ENCODE results near the gene SOX8. TPM values are rescaled to one million over a fixed set of nuclear protein-coding genes. Genes with fewer than 3 reads are reported as not detected.

The SOX8 gene
- polyA plus RNA-seq, 1 donor from 2014 or later = 3.9 TPM

DNA sequence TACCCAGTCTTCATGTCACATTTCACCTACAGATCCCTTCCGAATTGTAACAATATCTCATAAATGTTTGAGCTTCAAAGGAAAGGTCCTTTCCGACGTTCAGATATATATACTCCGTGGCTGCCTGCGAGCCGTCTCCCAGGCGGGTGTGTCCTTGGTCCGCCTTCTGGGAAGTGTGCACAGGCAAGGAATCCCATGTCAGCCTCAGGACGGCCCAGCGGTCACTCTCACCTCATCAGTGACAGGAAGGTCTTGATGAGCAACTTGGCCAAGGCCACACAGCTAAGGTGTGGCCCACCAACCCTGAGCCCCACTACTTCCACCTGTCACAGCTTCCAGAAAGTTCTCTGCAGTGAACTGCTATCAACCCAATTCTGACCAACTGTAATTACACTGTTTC lies 15.1 kb upstream of the SOX8 start:
- Histone ChIP-seq H3K4me3 (ENCODE audit: low read length) (no peak overlapping the region), H3K27me3 (ENCODE audit: insufficient read depth, low read depth, low read length) (no peaks in the 10 kb centered on the region), H3K27ac (ENCODE audit: low read length) (no peak overlapping the region), H3K9me2 (ENCODE audit: insufficient read depth, low read length) (no peaks in the 10 kb centered on the region), H3K4me2 (ENCODE audit: low read length) (no peak overlapping the region), H3K9ac (ENCODE audit: low read length) (no peak overlapping the region), H3K9me3 (ENCODE audit: low read length) (no peaks in the 10 kb centered on the region), H3F3A (ENCODE audit: insufficient read depth, low read length, poor library complexity, severe bottlenecking) (peaks cover 4% of the 10 kb centered on the region), H4K20me1 (ENCODE audit: insufficient read depth) (peaks cover 5% of the 10 kb centered on the region), H3K79me2 (replicated peaks; ENCODE audit: insufficient read depth, low read length) (peaks cover 3% of the 10 kb centered on the region), H2AFZ (ENCODE audit: low read depth, low read length) (no peak overlapping the region), H3K36me3 (ENCODE audit: insufficient read depth, low read length) (no peaks in the 10 kb centered on the region)
- TF ChIP-seq EZH2 (IDR thresholded peaks at IDR 0.05; ENCODE audit: borderline replicate concordance, insufficient read depth, low read length, poor library complexity, severe bottlenecking) = no peak

DNA sequence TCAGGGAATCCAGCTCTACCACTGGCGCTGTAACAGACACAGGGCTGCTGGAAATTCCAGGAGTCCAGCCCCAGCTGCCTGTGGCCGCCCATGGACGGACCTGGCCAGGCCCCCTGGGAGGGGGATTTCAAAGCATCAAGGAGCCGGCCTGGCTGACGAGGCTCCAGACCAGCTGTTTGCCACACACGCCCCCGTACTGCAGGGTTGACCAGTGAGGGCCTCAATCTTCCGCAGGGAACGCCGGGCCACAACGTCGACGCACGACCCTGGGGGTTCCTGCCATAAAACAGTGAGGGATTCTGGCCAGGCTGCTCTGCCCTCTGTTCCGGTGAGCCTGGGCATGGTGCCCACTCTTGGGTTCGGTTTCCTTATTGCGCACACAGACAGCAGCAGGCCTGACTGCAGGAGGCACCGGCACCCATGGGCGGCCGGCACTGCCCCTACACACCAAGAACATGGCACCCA lies 14.5 kb upstream of the SOX8 start:
- Histone ChIP-seq H4K20me1 (ENCODE audit: insufficient read depth) (peaks cover 5% of the 10 kb centered on the region), H3K9ac (ENCODE audit: low read length) (no peak overlapping the region), H3K27ac (ENCODE audit: low read length) (no peak overlapping the region)

DNA sequence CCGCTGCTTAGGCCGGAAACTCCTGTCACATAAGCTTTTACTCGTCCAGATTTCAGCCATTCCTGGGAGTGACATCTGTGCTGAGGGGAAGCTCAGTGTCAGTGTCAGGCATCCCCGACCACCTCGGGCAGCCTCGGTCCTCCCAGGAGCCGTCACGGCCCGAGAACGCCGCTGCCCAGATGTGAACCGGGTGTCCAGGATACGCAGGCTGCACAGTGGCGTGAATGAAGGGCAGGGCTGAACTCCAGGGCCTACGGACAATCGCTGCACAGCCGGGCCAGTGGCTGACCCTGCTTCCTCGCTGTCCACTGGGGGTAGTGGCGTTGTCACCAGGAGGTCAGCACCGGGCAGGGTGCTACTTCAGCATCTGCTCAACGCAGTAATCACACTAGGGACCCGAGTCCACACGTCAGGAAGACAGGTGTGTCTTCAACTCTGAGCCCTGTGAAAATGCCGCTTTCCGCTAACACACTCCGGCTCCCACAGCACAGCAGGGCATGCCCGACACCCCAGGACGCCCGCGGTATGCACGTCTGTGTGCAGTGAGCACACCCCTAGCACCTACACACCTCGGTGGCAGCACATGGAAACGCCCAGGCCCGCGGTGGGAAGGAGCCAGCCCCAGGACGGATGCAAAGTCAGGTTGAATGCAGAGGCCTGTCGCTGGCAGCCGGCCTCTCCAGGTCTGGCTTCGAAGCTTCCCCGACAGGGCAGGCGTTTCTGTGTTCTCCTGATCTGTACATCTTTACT lies 13.8 kb upstream of the SOX8 start:
- Histone ChIP-seq H4K20me1 (ENCODE audit: insufficient read depth) (peaks cover 5% of the 10 kb centered on the region), H3K79me2 (replicated peaks; ENCODE audit: insufficient read depth, low read length) (peaks cover 3% of the 10 kb centered on the region), H3K27ac (ENCODE audit: low read length) (peak overlapping the region; percentile 37), H3K4me3 (ENCODE audit: low read length) (peak overlapping the region; percentile 49), H3K9me3 (ENCODE audit: low read length) (no peaks in the 10 kb centered on the region), H3K27me3 (ENCODE audit: insufficient read depth, low read depth, low read length) (no peaks in the 10 kb centered on the region), H3K36me3 (ENCODE audit: insufficient read depth, low read length) (no peaks in the 10 kb centered on the region), H3K9ac (ENCODE audit: low read length) (no peak overlapping the region), H3K9me2 (ENCODE audit: insufficient read depth, low read length) (no peaks in the 10 kb centered on the region), H2AFZ (ENCODE audit: low read depth, low read length) (no peak overlapping the region), H3K4me2 (ENCODE audit: low read length) (no peak overlapping the region), H3F3A (ENCODE audit: insufficient read depth, low read length, poor library complexity, severe bottlenecking) (peaks cover 4% of the 10 kb centered on the region)
- TF ChIP-seq, protein P1, sequence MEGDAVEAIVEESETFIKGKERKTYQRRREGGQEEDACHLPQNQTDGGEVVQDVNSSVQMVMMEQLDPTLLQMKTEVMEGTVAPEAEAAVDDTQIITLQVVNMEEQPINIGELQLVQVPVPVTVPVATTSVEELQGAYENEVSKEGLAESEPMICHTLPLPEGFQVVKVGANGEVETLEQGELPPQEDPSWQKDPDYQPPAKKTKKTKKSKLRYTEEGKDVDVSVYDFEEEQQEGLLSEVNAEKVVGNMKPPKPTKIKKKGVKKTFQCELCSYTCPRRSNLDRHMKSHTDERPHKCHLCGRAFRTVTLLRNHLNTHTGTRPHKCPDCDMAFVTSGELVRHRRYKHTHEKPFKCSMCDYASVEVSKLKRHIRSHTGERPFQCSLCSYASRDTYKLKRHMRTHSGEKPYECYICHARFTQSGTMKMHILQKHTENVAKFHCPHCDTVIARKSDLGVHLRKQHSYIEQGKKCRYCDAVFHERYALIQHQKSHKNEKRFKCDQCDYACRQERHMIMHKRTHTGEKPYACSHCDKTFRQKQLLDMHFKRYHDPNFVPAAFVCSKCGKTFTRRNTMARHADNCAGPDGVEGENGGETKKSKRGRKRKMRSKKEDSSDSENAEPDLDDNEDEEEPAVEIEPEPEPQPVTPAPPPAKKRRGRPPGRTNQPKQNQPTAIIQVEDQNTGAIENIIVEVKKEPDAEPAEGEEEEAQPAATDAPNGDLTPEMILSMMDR (IDR thresholded peaks at IDR 0.05; ENCODE audit: poor library complexity, severe bottlenecking) = no peak
- no peak for TF ChIP-seq TAF1 (IDR thresholded peaks at IDR 0.05; ENCODE audit: low read depth)
- no peak for TF ChIP-seq POLR2AphosphoS5 (IDR thresholded peaks at IDR 0.05)
- no peak for TF ChIP-seq SMC3 (conservative IDR thresholded peaks at IDR 0.05; ENCODE audit: poor library complexity)
- TF ChIP-seq, protein P2, sequence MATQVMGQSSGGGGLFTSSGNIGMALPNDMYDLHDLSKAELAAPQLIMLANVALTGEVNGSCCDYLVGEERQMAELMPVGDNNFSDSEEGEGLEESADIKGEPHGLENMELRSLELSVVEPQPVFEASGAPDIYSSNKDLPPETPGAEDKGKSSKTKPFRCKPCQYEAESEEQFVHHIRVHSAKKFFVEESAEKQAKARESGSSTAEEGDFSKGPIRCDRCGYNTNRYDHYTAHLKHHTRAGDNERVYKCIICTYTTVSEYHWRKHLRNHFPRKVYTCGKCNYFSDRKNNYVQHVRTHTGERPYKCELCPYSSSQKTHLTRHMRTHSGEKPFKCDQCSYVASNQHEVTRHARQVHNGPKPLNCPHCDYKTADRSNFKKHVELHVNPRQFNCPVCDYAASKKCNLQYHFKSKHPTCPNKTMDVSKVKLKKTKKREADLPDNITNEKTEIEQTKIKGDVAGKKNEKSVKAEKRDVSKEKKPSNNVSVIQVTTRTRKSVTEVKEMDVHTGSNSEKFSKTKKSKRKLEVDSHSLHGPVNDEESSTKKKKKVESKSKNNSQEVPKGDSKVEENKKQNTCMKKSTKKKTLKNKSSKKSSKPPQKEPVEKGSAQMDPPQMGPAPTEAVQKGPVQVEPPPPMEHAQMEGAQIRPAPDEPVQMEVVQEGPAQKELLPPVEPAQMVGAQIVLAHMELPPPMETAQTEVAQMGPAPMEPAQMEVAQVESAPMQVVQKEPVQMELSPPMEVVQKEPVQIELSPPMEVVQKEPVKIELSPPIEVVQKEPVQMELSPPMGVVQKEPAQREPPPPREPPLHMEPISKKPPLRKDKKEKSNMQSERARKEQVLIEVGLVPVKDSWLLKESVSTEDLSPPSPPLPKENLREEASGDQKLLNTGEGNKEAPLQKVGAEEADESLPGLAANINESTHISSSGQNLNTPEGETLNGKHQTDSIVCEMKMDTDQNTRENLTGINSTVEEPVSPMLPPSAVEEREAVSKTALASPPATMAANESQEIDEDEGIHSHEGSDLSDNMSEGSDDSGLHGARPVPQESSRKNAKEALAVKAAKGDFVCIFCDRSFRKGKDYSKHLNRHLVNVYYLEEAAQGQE (IDR thresholded peaks at IDR 0.05; ENCODE audit: borderline replicate concordance) = no peak
- no peak for TF ChIP-seq EP300 (conservative IDR thresholded peaks at IDR 0.05; ENCODE audit: poor library complexity, severe bottlenecking)
- TF ChIP-seq MXI1 (conservative IDR thresholded peaks at IDR 0.05; ENCODE audit: poor library complexity, severe bottlenecking) = no peak
- TF ChIP-seq RAD21 (conservative IDR thresholded peaks at IDR 0.05) = no peak
- TF ChIP-seq EZH2 (IDR thresholded peaks at IDR 0.05; ENCODE audit: borderline replicate concordance, insufficient read depth, low read length, poor library complexity, severe bottlenecking) = no peak

More for the DNA sequence above, 14.5 kb upstream of the SOX8 start:
- Histone ChIP-seq H3K36me3 (ENCODE audit: insufficient read depth, low read length) (no peaks in the 10 kb centered on the region), H3K9me2 (ENCODE audit: insufficient read depth, low read length) (no peaks in the 10 kb centered on the region), H3K4me2 (ENCODE audit: low read length) (no peak overlapping the region), H3K4me3 (ENCODE audit: low read length) (no peak overlapping the region), H3K9me3 (ENCODE audit: low read length) (no peaks in the 10 kb centered on the region), H3K79me2 (replicated peaks; ENCODE audit: insufficient read depth, low read length) (peaks cover 3% of the 10 kb centered on the region), H2AFZ (ENCODE audit: low read depth, low read length) (no peak overlapping the region), H3K27me3 (ENCODE audit: insufficient read depth, low read depth, low read length) (no peaks in the 10 kb centered on the region), H3F3A (ENCODE audit: insufficient read depth, low read length, poor library complexity, severe bottlenecking) (peaks cover 4% of the 10 kb centered on the region)
- TF ChIP-seq POLR2AphosphoS5 (IDR thresholded peaks at IDR 0.05) = no peak
- TF ChIP-seq EZH2 (IDR thresholded peaks at IDR 0.05; ENCODE audit: borderline replicate concordance, insufficient read depth, low read length, poor library complexity, severe bottlenecking) = no peak

Measured in neural cell (in vitro differentiated cells).